ENCODE data around the gene TTC3. TPM values are rescaled to one million over a fixed set of nuclear protein-coding genes. Genes with fewer than 3 reads are reported as not detected.
A peak's percentile ranks its signal among the peaks of the same experiment; 100 is the strongest.

TTC3 gene
- total RNA-seq, 2 donors from 2014 or later: 32.8 to 84.2 TPM

DNA sequence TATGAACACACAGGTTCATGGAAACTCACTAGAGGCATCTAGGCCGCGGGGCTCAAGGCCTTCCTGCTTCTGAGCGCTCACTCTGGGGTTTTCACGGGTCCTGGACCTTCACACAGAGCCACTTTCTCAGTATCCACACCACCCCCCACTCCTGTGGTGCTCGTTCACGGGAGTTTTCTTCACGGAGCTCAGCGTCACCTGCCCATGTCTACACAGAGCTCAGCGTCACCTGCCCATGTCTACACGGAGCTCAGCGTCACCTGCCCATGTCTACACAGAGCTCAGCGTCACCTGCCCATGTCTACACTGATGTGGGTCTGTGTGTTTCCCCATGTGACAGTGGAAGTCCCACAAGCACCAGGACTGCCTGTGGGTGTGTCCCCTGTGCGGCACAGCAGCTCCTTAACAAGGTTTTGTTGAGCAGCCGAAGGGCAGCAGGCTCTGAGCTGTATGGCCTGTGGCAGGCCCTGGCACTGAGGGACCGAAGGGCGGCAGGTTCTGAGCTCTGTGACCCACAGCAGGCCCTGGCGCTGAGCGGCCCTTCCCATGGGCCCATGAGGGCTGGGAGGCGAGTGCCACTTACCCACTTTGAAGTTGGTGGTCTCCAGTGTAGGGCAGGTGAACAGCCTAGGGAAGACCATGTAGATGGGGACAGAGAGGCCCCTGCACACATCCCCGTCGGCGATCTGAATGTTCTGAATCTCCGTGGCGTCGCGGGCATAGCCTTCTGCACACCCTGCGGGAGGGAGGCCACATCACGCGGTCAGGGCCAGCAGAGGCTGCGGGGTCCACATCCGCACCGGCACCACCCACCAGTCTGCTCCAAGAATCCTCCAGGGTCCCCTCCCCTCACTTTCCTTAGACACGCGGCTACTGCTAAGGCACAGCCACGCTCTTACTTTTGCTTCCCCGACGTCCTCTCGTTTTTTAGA lies 154.3 kb downstream of the TTC3 start:
- Mint-ChIP-seq H3K4me1 (ENCODE audit: low read depth in 2 of 2) (peaks cover 45 to 51% of the 10 kb centered on the region in 2 donors), H3K36me3 (peaks cover 19% of the 10 kb centered on the region)

DNA sequence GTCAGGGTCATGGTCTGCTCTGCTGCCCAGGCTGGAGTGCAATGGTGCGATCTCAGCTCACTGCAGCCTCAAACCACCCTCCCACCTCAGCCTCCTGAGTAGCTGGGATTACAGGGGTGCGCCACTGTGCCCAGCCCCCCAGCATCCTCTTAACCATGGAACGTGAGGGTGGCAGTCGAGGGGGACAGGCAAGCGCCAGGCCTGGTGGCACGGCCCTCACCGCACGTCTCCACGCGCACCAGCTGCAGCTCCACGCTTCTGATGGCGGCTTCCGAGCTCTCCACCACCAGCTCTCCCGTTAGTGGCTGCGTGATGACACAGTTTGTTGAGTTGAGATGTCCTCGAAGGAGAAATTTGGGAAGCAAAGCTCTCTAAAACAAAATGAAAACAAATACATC lies 154.9 kb downstream of the TTC3 start:
- ATAC-seq (no peak), DNase-seq (ENCODE audit: low spot score) (no peak)
- H3K4me1 Mint-ChIP-seq (ENCODE audit: low read depth in 2 of 2): peaks cover 41 to 46% of the 10 kb centered on the region in 2 donors
- peak overlapping the region; percentile 43 to 58 for H3K27ac Mint-ChIP-seq
- no peaks in the 10 kb centered on the region for H3K27me3 Mint-ChIP-seq
- no peak overlapping the region for H3K4me3 Mint-ChIP-seq
- no peaks in the 10 kb centered on the region for H3K9me3 Mint-ChIP-seq
- peaks cover 16% of the 10 kb centered on the region for H3K36me3 Mint-ChIP-seq

More for the DNA sequence above, 154.3 kb downstream of the TTC3 start:
- DNase-seq (ENCODE audit: low spot score) (no peak), ATAC-seq (no peak)
- peak overlapping the region; percentile 77 to 86 for H3K27ac Mint-ChIP-seq
- H3K4me3 Mint-ChIP-seq: no peak overlapping the region
- H3K27me3 Mint-ChIP-seq: no peaks in the 10 kb centered on the region
- no peaks in the 10 kb centered on the region for H3K9me3 Mint-ChIP-seq

DNA sequence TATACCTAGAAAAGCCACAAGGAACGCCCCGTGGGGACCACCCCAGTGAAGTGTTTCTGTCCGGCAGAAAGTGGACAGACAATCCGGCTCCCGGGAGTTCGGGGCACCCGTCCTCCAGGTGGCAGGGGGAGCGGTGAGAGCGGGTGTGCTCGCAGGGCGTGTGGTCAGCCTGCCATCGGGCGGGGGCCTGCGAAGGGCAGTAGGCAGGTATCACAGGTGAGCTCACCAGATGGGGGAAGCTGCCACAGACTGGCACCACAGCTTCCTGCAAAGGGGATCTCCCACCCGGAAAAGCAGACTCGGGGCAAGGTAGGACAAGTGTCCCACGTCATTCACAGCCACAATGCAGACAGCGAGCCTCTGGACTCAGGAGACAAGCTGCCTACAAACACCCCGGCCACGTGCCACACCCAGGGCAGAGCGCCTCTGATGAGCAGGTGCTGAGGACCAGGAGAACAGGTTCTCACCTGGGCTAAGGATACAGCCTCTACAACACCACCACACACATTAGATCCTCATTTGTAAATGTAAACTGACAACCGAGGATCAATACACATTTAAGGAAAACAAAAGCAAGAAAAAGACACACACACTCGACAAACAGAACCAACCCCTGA lies 157.7 kb downstream of the TTC3 start:
- no peak for DNase-seq (ENCODE audit: low spot score)
- ATAC-seq: no peak
- peaks cover 19 to 25% of the 10 kb centered on the region in 2 donors for H3K4me1 Mint-ChIP-seq (ENCODE audit: low read depth in 2 of 2)
- H3K27ac Mint-ChIP-seq: peak overlapping the region; percentile 13 to 17
- no peak overlapping the region for H3K4me3 Mint-ChIP-seq
- peaks cover 13% of the 10 kb centered on the region for H3K36me3 Mint-ChIP-seq
- no peaks in the 10 kb centered on the region for H3K9me3 Mint-ChIP-seq
- no peaks in the 10 kb centered on the region for H3K27me3 Mint-ChIP-seq

DNA sequence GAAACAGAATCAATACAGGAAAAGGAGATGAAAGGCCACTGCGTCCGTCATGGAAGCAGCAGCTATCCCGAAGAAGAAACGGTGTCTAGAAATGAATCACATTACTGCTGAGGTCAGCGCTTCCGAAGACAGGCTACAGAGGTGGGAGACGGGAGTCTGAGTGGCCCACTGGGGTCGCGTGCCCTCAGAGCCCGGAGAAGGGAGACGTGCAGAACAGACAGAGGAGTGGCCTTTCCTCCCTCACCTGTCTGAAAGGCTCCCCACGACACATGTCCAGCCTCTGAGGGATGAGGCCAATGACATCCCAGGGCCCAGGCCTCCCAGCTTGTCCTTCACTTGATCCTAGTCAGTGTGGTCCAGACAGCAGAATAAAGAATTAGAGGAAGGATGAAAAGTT lies 158.2 kb downstream of the TTC3 start:
- DNase-seq (ENCODE audit: low spot score) (no peak), ATAC-seq (no peak)
- Mint-ChIP-seq H3K27me3 (no peaks in the 10 kb centered on the region), H3K4me1 (ENCODE audit: low read depth in 2 of 2) (peaks cover 19 to 23% of the 10 kb centered on the region in 2 donors), H3K4me3 (no peak overlapping the region), H3K9me3 (no peaks in the 10 kb centered on the region), H3K36me3 (peaks cover 18% of the 10 kb centered on the region), H3K27ac (peak overlapping the region; percentile 13 to 17)

DNA sequence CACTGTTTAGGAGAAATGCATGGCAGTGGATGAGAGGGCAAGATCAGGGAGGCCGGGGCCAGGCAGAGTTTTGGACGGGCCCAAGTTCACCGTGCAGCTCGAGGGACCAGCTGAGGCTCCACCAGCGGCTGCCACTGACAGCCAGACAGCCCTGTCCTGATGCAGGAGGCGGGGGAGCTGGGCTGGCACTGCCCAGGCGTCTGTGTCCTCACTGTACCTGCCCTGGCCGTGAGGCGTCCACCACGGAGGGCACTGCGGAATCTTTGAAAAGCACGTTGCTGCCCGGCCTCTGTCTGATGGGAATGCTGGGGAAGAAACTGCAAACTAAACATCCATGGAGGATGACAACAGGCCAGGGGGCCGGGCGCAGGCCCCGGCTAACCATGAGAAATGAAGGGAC lies 158.6 kb downstream of the TTC3 start:
- no peak for ATAC-seq
- H3K4me3 Mint-ChIP-seq: no peak overlapping the region
- peak overlapping the region; percentile 13 to 17 for H3K27ac Mint-ChIP-seq
- no peaks in the 10 kb centered on the region for H3K9me3 Mint-ChIP-seq
- DNase-seq (ENCODE audit: low spot score): no peak
- H3K27me3 Mint-ChIP-seq: no peaks in the 10 kb centered on the region
- H3K4me1 Mint-ChIP-seq (ENCODE audit: low read depth in 2 of 2): peaks cover 20% of the 10 kb centered on the region in 2 donors
- H3K36me3 Mint-ChIP-seq: peaks cover 18% of the 10 kb centered on the region

DNA sequence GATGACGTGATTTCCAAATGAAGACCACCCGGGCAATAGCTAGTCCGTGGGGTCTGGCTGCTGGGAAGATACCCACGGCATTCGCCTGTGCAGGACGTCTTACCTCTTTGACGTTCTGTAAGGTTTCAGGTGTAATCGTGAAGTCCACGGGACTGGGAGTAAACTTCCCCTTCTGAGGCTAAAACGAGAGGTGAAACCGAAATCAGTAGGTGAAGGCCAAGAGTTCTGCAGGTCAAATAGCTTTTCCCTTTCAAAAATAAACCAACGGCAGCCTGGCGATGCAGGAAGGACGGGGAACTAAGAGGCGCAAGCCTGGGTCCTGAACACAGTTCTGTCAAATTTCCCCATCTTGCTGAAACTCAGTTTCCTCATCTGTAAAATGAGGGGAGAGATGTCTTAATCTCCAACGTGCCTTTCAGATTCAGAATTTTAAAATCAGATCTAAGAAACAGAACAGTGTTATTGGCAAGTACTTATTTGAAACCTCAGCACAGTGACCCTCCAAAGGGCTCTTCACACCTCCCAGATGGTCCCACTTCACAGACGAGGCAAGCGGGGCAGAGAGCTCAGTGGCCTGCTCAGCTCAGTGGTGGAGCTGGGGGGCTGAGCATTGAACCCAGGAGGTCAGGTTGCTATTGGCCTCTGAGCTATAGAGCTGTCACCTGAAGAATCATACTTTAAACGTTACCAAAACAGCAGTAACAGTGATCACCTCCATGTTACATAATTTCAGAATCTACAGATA lies 159.4 kb downstream of the TTC3 start:
- Mint-ChIP-seq H3K9me3 (no peaks in the 10 kb centered on the region), H3K27me3 (no peaks in the 10 kb centered on the region), H3K27ac (no peak overlapping the region)

DNA sequence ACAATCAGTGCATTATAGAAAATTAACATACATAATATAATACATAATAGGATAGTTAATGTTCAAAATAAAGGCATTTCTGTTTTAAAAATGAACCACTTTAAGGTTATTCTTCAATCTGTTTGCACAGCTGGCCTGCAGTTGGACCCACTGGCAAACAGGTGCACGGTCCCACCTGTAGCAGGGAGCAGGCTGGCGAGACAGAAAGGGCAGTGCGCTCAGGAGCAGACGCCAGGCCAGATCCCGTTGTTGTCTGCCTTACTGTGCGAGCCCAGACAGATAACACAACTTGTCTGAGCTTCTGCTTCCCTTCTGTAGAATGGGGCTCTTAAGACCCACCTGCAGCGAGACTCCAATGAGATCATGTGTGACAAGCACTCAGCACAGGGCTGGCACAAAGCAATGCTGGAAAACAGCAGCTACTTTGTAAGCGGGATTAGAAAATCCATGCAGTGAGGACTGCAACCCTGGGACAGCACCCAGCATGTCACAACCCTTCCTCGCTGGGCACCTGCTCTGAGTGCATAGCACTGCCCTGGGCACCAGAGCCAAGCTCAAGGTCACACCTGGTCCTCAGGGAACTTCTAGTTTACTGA lies 160.6 kb downstream of the TTC3 start:
- Mint-ChIP-seq H3K27me3 (no peaks in the 10 kb centered on the region), H3K9me3 (no peaks in the 10 kb centered on the region), H3K4me1 (ENCODE audit: low read depth in 2 of 2) (peaks cover 28 to 36% of the 10 kb centered on the region in 2 donors), H3K36me3 (peaks cover 23% of the 10 kb centered on the region), H3K27ac (no peak overlapping the region), H3K4me3 (no peak overlapping the region)
- DNase-seq (ENCODE audit: low spot score): no peak
- no peak for ATAC-seq

More for the DNA sequence above, 159.4 kb downstream of the TTC3 start:
- peaks cover 21 to 24% of the 10 kb centered on the region in 2 donors for H3K4me1 Mint-ChIP-seq (ENCODE audit: low read depth in 2 of 2)
- H3K4me3 Mint-ChIP-seq: no peak overlapping the region
- no peak for DNase-seq (ENCODE audit: low spot score)
- ATAC-seq: no peak
- peaks cover 20% of the 10 kb centered on the region for H3K36me3 Mint-ChIP-seq

DNA sequence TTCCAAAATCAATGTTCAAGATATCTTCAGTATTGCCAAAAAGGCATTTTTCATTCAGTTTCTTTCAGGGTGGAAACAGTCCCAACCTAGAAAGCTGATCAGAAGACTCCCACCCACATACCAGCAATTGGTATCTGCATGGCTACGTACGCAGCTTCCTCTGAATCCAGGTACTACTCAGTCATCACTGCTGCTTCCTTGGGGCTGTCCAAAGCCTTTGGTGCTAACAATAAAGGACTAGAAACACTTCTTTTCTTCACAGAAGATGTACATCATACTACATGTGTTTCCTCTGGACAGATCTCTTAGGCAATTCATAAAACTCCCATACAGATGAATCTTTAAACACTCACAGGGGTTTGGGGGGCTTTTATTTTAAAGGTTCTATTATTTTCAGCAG lies 164.3 kb downstream of the TTC3 start:
- H3K4me1 Mint-ChIP-seq (ENCODE audit: low read depth in 2 of 2): peaks cover 44 to 52% of the 10 kb centered on the region in 2 donors

DNA sequence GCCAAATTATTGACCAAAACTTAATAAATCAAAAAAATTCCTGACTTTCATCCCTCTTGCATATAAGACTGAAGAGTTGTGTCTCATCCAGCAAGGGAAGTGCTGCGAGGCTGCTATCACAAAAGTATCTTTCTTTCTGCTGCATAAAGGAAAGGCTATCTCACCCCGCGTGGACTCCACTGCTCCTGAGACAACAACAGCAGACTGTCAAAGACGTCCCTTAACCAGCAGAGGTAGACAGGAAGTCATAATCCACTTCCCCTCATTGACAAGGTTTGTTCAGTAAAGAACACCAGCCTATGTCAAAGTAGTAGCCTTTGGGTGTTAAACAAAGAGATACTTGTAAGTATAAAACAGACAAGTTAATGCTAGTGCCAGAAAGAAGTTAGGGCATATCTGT lies 164.7 kb downstream of the TTC3 start:
- peak overlapping the region; percentile 49 for H3K4me3 Mint-ChIP-seq
- peak; percentile 60 to 66 for ATAC-seq
- no peak for DNase-seq (ENCODE audit: low spot score)
- peak overlapping the region; percentile 77 to 92 for H3K27ac Mint-ChIP-seq
- H3K4me1 Mint-ChIP-seq (ENCODE audit: low read depth in 2 of 2): peaks cover 46 to 52% of the 10 kb centered on the region in 2 donors
- peaks cover 15% of the 10 kb centered on the region for H3K36me3 Mint-ChIP-seq
- H3K9me3 Mint-ChIP-seq: no peaks in the 10 kb centered on the region
- H3K27me3 Mint-ChIP-seq: no peaks in the 10 kb centered on the region

More for the DNA sequence above, 164.3 kb downstream of the TTC3 start:
- no peaks in the 10 kb centered on the region for H3K9me3 Mint-ChIP-seq
- peak overlapping the region; percentile 49 for H3K4me3 Mint-ChIP-seq
- H3K27me3 Mint-ChIP-seq: no peaks in the 10 kb centered on the region
- peak overlapping the region; percentile 77 to 92 for H3K27ac Mint-ChIP-seq
- no peak for DNase-seq (ENCODE audit: low spot score)
- ATAC-seq: peak in 1 of 2 donors; percentile 14
- H3K36me3 Mint-ChIP-seq: peaks cover 15% of the 10 kb centered on the region

DNA sequence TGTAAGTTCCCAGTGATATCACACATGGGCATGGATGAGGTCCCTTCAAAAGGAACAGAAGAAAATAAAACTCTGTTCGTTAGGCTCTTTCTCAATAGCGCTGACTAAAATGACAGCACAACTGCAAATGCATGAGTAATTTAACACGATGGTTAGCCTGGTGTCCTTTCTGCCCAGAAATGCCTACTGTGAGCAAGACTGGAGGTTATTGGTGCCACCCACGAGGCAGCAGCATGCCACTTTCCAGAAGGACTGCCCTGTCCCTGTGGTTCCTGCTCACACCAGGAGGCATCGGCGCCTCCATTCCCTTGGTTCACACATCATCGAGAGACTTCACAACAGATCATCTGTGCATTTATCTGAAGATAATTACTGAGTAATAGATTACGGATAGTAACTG lies 167.9 kb downstream of the TTC3 start:
- peak; percentile 82 to 87 for ATAC-seq
- peak; percentile 51 for DNase-seq (ENCODE audit: low spot score)
- H3K4me1 Mint-ChIP-seq (ENCODE audit: low read depth in 2 of 2): peaks cover 74 to 82% of the 10 kb centered on the region in 2 donors
- peak overlapping the region; percentile 72 for H3K4me3 Mint-ChIP-seq
- H3K27ac Mint-ChIP-seq: peak overlapping the region; percentile 68 to 92
- H3K27me3 Mint-ChIP-seq: no peaks in the 10 kb centered on the region
- no peaks in the 10 kb centered on the region for H3K9me3 Mint-ChIP-seq
- H3K36me3 Mint-ChIP-seq: peaks cover 13% of the 10 kb centered on the region

DNA sequence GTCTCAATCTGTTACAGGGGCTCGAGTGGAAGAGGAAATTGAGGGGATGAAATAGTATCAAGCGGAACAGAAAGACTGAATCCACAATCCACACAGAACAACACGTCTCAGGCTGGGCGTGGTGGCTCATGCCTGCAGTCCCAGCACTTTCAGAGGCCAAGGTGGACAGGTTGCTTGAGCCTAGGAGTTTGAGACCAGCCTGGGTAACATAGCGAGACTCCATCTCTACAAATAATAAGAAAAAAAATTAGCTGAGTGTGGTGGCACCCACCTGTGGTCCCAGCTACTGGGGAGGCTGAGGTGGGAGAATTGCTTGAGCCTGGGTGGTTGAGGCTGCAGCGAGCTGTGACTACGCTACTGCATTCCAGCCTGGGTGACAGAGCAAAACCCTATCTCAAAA lies 168.4 kb downstream of the TTC3 start:
- no peaks in the 10 kb centered on the region for H3K27me3 Mint-ChIP-seq
- H3K27ac Mint-ChIP-seq: peak overlapping the region; percentile 68 to 92
- H3K9me3 Mint-ChIP-seq: no peaks in the 10 kb centered on the region
- peak overlapping the region; percentile 72 for H3K4me3 Mint-ChIP-seq
- ATAC-seq: no peak
- peaks cover 10% of the 10 kb centered on the region for H3K36me3 Mint-ChIP-seq
- peak; percentile 18 for DNase-seq (ENCODE audit: low spot score)
- H3K4me1 Mint-ChIP-seq (ENCODE audit: low read depth in 2 of 2): peaks cover 72 to 82% of the 10 kb centered on the region in 2 donors

DNA sequence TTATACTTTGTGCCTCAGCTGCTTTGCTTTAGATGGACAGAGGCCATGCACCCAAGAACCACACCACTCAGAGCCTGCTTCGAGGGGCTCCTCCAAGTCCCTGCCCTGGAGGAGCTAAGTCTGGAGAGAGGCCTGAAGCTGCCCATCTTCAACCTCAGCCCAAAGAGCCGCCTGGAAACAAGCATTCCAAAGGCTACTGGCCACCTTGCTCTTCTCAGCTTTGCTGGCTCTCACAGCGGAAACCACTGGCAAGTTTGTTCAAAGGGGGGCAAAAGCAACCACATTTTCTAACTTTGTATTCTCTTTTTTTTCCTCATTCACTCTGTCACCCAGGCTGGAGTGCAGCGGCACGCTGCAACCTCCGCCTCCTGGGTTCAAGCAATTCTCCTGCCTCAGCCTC lies 170.9 kb downstream of the TTC3 start:
- ATAC-seq (no peak), DNase-seq (ENCODE audit: low spot score) (no peak)
- Mint-ChIP-seq H3K36me3 (peaks cover 7% of the 10 kb centered on the region), H3K4me1 (ENCODE audit: low read depth in 2 of 2) (peaks cover 65 to 80% of the 10 kb centered on the region in 2 donors), H3K27ac (peak overlapping the region; percentile 75 to 82), H3K27me3 (no peaks in the 10 kb centered on the region), H3K9me3 (no peaks in the 10 kb centered on the region), H3K4me3 (peak overlapping the region; percentile 75)

DNA sequence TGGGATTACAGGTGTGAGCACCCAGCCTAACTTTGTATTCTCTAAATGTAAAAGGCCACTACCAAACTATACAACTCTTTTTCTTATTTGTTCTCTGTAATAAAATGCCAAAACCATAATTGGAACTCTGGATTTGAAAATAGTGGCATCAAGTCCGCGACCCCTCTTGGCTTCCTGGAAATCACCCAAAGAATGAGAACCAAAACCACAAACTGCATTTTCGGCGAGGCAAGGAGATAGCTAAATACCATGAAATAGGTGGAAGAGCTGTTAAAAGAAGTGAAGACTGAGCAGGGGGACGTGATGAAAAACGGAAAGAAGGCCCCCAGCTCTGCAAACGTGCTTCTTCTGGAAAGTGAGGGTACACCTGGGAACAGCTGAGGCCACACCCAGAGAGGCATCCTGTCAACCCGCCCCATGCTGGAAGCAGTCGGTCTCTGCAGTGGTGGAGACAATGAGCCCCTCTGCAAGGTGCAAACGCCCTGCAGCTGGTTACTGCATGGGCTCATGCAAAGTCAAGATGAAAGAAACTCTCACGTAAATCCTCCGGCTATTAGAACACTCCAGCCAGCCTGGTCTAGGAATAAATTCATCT lies 171.5 kb downstream of the TTC3 start:
- Mint-ChIP-seq H3K27me3 (no peaks in the 10 kb centered on the region), H3K27ac (peak overlapping the region; percentile 75 to 82), H3K36me3 (peaks cover 7% of the 10 kb centered on the region), H3K4me1 (ENCODE audit: low read depth in 2 of 2) (peaks cover 66 to 80% of the 10 kb centered on the region in 2 donors), H3K4me3 (peak overlapping the region; percentile 75), H3K9me3 (no peaks in the 10 kb centered on the region)
- DNase-seq (ENCODE audit: low spot score): no peak
- ATAC-seq: peak in 1 of 2 donors; percentile 58

All from natural killer cell treated with Interleukin-12 subunit alpha and Interleukin-12 subunit beta and Interleukin-15 and Interleukin-18, amount 100 ng/mL, for 72 hours (primary cell).